Measurements from ENCODE around the gene RPS6KA2. TPM values are rescaled to one million over a fixed set of nuclear protein-coding genes. Genes with fewer than 3 reads are reported as not detected.

The RPS6KA2 gene
- total and polyA plus RNA-seq, 2 experiments from 2014 or later, result 19.3 to 24.0 TPM

DNA sequence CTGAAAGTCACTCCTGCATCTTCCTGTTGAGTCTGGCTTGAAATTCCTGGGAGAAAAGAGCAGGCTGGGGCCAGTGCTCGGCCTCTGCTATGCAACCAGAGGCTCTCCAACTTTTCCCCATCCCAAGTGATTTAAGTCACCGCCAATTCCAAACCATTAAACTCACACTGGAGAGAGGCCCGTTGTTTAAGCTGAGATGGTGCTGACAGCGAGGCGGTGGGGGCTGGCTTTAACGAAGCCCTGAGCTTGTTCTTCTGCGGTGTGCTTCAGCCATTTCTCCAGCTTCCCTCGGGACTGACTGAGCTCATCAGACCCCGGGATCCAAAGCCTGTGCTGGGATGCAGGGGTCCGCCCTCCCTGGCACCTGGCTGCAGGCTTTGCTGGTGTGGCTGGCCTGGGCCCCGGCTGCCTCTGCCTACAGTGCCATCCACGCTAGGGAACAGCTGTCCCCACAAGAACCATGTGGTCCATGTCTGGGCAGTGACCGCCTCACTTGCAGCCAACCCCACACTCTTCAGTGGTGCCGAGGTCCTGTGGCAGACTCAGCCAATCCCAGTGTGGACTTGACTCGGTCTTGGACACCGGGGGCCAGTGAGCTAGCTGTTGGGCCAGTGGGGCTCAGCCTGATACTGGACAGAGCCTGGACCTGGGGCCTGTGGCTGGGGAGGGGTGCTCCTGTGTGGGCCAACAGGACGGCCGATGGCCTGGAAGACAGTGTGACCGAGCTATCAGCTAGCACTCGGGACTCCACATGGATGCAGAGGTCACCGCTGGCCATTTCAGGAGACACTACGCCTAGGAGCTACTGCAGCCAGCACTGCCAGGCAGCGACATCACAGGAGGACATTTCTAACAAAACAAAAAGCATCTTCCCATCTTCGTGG lies 61.7 kb downstream of the RPS6KA2 start:
- no peaks in the 10 kb centered on the region for H3K4me1 ChIP-seq (ENCODE audit: low read depth)
- H3K36me3 ChIP-seq, result no peaks in the 10 kb centered on the region
- H3K27me3 ChIP-seq, result no peaks in the 10 kb centered on the region
- H3K4me3 ChIP-seq, result no peak overlapping the region
- DNase-seq (ENCODE audit: low read depth in 1 of 2, low spot score in 1 of 2), result peak; percentile 10 to 30
- TF ChIP-seq, protein P1, sequence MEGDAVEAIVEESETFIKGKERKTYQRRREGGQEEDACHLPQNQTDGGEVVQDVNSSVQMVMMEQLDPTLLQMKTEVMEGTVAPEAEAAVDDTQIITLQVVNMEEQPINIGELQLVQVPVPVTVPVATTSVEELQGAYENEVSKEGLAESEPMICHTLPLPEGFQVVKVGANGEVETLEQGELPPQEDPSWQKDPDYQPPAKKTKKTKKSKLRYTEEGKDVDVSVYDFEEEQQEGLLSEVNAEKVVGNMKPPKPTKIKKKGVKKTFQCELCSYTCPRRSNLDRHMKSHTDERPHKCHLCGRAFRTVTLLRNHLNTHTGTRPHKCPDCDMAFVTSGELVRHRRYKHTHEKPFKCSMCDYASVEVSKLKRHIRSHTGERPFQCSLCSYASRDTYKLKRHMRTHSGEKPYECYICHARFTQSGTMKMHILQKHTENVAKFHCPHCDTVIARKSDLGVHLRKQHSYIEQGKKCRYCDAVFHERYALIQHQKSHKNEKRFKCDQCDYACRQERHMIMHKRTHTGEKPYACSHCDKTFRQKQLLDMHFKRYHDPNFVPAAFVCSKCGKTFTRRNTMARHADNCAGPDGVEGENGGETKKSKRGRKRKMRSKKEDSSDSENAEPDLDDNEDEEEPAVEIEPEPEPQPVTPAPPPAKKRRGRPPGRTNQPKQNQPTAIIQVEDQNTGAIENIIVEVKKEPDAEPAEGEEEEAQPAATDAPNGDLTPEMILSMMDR (IDR thresholded peaks at IDR 0.05; ENCODE audit: low read depth, low read length), result no peak
- no peak overlapping the region for H3K27ac ChIP-seq
- no peaks in the 10 kb centered on the region for H3K9me3 ChIP-seq (ENCODE audit: low read depth)

GRCh38 chr6:166563805-166564204 lies 63.2 kb downstream of the RPS6KA2 start:
- H3K36me3 ChIP-seq, result no peaks in the 10 kb centered on the region
- H3K9me3 ChIP-seq (ENCODE audit: low read depth), result no peaks in the 10 kb centered on the region
- no peaks in the 10 kb centered on the region for H3K27me3 ChIP-seq
- H3K27ac ChIP-seq, result no peak overlapping the region
- DNase-seq (ENCODE audit: low read depth in 1 of 2, low spot score in 1 of 2), result no peak
- TF ChIP-seq, protein P1 (IDR thresholded peaks at IDR 0.05; ENCODE audit: low read depth, low read length), result no peak
- H3K4me1 ChIP-seq (ENCODE audit: low read depth), result no peaks in the 10 kb centered on the region
- H3K4me3 ChIP-seq, result no peak overlapping the region

DNA sequence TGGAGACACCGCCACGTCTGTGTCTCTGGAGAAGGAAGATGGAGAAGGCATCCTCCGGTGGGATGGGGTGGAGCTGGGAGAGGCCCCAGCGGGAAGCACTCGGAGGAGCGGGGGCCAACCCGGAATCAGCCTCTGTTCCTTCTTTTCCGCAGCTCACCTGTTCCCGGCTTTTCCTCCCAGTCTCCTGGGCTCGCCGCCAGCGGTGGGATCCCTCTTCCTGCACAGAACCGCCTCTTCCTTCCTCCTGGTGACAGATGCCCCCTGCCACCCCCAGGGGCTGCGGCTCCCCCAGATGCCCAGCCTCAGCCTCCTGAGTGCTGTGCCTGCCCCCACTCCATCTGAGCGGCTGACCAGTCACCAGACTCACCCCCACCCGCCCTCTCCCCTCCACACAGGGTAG lies 63.9 kb downstream of the RPS6KA2 start:
- no peak overlapping the region for H3K27ac ChIP-seq
- no peak overlapping the region for H3K4me3 ChIP-seq
- no peak for DNase-seq (ENCODE audit: low read depth in 1 of 2, low spot score in 1 of 2)
- TF ChIP-seq, protein P1 (IDR thresholded peaks at IDR 0.05; ENCODE audit: low read depth, low read length), result no peak
- no peaks in the 10 kb centered on the region for H3K9me3 ChIP-seq (ENCODE audit: low read depth)
- H3K4me1 ChIP-seq (ENCODE audit: low read depth), result no peaks in the 10 kb centered on the region
- no peaks in the 10 kb centered on the region for H3K27me3 ChIP-seq
- no peaks in the 10 kb centered on the region for H3K36me3 ChIP-seq

DNA sequence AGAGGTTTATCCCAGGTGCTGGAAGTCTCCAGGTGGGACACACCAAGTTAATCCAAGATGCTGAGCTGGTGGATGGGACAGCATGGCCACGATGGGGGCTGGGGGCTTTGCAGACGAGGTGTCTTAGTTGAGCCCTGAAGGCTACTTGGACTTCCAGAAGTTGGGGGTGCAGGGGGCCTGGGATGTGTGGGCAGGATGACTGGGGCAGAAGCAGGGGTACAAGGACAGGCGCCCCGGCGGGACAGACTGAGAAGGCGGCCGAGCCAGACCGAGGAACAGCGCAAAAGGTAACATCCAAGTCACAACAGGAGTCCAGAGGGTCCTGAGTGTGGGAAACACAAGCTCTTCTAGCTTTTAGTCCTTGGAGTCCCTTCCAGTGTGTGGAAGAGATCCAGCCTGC lies 64.3 kb downstream of the RPS6KA2 start:
- no peak for DNase-seq (ENCODE audit: low read depth in 1 of 2, low spot score in 1 of 2)
- TF ChIP-seq, protein P1 (IDR thresholded peaks at IDR 0.05; ENCODE audit: low read depth, low read length), result no peak

DNA sequence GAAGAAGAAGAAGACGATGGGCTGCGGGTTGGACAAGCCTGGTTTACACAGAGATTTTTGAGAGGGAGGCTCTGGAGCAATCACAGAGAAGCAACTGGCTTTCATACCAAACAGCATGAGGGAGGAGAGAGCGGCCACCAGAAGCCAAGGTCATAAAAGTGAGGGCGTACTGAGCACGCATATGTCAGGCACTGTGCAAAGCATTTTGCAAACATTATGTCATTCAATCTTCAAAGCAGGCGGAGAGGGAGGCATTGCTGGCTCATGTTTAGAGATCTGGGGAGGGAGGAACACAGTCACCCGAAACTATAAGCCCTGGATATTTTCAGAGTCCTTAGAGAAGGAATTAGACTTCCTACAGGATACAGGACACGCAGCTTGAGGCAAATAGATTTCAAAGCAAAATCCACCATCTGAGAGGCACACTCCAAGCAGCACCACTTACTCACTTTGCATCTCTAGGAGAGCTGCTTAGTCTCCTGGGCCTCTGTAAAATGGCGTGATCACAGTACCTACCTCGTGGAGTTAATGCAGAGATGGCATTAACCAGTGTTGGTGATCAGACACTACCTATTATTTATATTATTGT lies 65.2 kb downstream of the RPS6KA2 start:
- H3K4me1 ChIP-seq (ENCODE audit: low read depth), result no peaks in the 10 kb centered on the region
- no peaks in the 10 kb centered on the region for H3K27me3 ChIP-seq
- H3K9me3 ChIP-seq (ENCODE audit: low read depth), result no peaks in the 10 kb centered on the region
- no peak overlapping the region for H3K27ac ChIP-seq
- no peak for DNase-seq (ENCODE audit: low read depth in 1 of 2, low spot score in 1 of 2)
- TF ChIP-seq, protein P1 (IDR thresholded peaks at IDR 0.05; ENCODE audit: low read depth, low read length), result no peak
- no peak overlapping the region for H3K4me3 ChIP-seq
- H3K36me3 ChIP-seq, result no peaks in the 10 kb centered on the region

More for the DNA sequence above, 64.3 kb downstream of the RPS6KA2 start:
- H3K4me3 ChIP-seq, result no peak overlapping the region
- no peaks in the 10 kb centered on the region for H3K4me1 ChIP-seq (ENCODE audit: low read depth)
- no peaks in the 10 kb centered on the region for H3K36me3 ChIP-seq
- H3K27me3 ChIP-seq, result no peaks in the 10 kb centered on the region
- no peaks in the 10 kb centered on the region for H3K9me3 ChIP-seq (ENCODE audit: low read depth)
- no peak overlapping the region for H3K27ac ChIP-seq
